Non-pigmented ciliary epithelial cell (primary cell): ENCODE measurements around the gene CLDN20.

Experiments used
- DNase-seq: peaks from one replicate; pipeline ENCODE4 v3.0.0-alpha.2; 2010; ENCODE audit warnings: low read depth

Gene CLDN20

DNA sequence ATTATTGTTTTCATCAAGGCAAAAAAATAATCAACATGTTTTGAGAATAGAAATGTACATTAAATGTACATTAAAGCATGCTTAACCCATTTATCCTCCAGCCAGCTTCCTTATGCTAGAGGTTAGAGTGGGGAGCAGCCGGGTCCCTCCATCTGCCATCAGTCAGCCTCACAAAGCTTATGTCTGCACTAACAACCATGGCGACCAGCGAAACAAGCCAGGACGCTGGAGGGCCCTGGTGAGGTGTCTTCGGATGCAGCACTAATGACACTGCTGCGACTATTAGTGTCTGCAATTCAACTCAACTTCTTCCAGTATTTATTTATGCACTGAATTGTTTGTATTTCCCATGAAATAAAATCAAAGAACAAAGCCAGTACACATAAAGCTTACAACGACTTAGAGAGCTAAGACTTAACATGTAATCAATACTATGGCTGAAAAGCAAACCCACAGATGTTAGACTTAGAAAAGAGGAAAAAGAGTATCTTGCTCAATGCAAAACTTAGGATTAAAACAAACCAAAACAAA lies 6.8 kb downstream of the CLDN20 start:
- DNase-seq = no peak

GRCh38 chr6:155271145-155271544 lies 7.3 kb downstream of the CLDN20 start:
- DNase-seq = no peak

DNA sequence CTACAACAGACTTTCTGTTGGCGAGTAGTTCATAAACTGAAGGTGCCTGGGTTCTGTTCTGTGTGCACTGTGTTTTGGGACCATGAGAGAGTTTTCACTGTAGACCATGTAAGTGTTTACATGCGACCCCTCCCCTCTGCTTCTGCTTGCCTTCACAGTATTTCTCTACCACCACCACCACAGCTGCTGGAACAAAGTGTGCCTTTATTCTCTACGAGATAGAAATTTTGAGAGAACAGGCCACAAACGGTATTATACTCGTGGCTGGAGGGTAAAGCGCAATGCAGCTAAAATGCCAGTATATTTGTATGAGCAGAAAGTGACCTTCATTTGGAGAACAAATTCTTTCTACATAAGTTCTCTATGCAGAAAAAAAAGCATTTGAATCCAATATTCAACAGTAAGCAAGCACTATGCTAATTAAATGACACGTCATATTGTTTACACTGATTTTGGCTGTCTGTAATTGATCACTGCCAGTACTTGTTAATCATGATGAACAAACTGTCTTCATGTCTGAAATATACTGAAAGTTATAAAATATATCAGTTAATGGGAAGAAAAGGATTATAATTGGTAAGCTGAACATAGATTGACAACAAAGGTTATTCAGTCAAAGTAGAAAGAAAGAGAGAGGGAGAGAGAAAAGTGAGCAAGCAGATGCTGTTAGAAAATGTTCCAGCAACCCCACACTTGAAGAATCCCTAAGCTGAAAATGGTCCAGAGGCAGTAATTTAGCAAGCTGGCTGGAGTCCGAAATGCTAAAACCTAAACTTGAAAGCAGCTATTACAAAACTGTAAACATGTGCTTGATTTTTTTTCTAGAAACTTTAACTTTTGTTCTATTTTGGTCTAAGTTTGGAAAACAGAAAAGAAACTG lies 8.8 kb downstream of the CLDN20 start:
- DNase-seq = no peak

- peak; percentile 95 for DNase-seq
Measured at GRCh38 chr6:155273431-155273830, 9.6 kb downstream of the CLDN20 start.

- DNase-seq = no peak
Measured at GRCh38 chr6:155274106-155274505, 10.3 kb downstream of the CLDN20 start.

- DNase-seq = no peak
Measured at GRCh38 chr6:155274533-155274932, 10.7 kb downstream of the CLDN20 start.

DNA sequence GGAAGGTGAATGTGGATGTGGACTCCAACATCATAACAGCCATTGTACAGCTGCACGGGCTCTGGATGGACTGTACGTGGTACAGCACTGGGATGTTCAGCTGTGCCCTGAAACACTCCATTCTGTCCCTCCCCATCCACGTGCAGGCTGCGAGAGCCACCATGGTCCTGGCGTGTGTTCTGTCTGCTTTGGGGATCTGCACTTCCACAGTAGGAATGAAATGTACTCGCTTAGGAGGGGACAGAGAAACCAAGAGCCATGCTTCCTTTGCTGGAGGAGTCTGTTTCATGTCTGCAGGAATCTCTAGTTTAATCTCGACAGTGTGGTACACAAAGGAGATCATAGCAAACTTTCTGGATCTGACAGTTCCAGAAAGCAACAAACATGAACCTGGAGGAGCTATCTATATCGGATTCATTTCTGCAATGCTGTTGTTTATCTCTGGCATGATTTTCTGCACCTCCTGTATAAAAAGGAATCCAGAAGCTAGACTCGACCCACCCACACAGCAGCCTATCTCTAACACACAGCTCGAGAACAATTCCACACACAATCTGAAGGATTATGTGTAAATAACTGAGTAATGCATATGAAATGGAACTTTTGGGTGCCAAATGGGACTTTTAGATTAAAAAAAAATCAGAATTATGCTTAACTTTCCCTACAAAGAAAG lies 12.1 kb downstream of the CLDN20 start:
- DNase-seq = no peak

DNA sequence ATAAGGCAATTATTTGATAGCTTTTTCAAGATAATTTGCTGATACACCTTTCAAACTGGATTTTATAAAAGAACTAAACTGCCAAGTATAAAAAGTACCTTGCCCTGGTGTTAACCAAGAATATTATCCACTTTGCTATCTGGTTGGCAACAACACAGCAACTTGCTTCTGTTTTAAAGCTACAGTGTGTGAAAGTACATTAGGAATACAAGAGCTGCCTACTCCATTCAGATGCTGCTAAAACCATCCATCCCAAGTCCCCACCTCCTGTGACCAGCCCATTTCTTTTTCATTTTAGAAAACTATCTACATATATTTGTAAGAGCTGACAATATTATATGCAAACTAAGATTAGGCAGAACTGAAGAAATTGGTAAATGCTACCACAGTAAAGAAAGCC lies 12.8 kb downstream of the CLDN20 start:
- DNase-seq = no peak

GRCh38 chr6:155278319-155279049 lies 14.7 kb downstream of the CLDN20 start:
- DNase-seq = no peak

DNA sequence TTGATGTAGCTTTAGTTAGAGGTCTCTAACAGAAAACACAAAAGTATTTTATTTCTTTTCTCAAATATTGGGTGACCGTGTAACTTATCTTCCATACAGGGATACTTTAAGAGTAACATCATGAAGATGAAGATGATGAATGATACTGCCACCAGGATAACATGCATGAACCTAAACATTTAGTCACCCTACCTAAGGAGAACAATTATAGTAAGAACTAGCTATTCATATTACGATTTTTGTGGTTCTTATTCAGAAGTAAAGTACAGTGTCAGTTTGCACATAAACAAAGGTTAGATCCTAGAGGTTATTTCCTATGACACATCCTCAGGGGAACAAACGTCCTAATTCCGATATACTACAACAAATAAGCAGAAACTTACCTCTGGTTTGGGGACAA lies 21.0 kb downstream of the CLDN20 start:
- no peak for DNase-seq

DNA sequence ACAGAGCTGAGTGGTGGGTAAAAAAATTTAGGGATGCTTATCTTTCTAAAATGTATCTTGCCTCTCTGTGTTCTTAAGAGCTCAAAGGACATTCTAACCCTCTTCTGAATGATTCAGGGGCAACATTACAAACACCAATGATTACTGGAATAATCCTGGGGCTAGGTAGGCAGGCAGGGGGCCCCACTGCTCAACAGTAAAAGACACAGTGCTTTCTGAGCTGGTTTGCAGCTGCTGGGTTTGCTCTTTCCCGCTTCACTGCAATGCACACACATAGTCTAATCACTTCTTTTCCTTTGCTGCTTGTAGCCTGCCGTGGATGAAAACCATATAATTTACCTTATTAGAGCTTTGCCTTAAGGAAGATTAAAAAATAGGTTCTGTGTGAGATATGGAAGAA lies 23.9 kb downstream of the CLDN20 start:
- DNase-seq = no peak

DNA sequence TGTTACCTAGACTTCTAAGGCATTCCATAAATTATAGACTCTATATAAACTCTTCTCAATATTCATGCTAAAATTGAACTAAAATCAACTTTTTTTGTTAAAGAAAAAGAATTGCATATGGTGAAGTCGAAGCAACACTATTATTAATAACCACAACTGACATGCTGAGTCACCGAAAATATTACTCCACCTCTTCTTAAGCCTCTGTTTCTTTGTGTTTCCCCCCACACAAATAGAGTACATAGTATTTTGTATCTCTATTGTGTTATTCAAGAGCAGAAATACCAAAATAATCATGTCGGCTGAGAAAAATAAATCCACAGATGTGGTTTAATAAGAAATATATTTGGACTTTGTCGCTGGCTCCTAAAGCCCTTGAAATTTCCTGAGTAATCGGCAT lies 26.7 kb downstream of the CLDN20 start:
- DNase-seq = no peak

DNA sequence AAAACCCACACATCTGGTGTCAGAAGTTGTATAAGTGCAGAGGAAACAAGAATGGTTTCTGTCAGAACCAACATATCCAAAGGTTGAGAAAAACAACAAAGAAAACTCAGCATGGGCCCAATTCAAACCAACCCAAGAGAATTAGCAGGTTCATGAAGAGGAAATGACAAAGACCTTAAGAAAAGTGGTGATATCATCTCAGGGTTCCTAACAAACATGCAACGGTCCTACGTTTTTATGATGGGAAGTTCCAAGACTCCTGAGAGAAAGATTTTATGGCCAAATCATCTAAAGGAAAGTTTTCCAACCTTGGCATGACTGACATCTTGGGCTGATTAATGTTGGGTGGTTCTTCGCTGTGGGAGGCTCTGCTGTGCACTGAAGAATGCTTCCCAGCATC lies 27.5 kb downstream of the CLDN20 start:
- no peak for DNase-seq

- DNase-seq = no peak
Measured at GRCh38 chr6:155292711-155293110, 28.9 kb downstream of the CLDN20 start.

DNA sequence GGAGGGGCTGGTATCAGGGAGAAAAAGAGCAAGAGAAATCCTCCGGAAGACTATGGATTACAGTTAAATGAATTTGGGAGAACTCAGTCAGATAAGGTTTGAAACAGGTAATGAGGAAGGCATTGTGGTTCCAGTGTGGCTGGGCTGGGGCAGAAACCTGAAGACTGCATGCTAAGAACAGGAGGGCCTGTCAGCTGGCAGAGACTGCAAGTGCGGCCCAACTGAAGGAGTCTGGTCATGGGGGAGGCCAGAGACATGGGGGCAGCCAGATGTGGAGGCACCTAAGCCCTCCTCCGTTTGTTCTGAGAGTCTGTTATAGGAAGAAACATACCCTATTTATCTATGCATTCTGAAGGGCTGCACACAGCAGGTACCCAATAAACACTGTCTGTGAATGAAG lies 33.9 kb downstream of the CLDN20 start:
- no peak for DNase-seq

- DNase-seq = no peak
Measured at GRCh38 chr6:155301867-155302266, 38.1 kb downstream of the CLDN20 start.

DNA sequence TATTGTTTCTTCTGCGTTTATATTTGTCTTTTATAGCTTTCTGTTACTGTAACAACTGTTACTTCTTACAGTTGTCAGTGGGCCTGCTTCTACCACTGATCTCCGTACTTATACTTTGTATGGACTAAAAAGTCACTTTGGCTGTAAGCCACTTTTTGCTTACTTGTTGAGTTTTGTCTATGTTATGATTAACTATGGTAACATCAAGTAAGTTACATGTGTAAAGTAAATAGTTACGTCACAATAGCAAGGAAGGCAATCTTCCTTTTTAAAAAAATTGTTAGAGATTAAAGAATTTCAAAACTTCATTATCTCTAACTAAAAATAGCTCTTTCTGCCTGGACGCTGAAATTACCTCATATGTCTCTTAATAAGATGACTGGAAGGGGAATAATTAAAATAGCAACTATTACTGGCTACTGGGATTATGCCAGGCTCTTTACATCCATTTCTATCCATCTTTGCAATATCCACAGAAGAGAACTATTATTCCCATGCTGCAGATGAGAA lies 39.6 kb downstream of the CLDN20 start:
- DNase-seq = no peak

GRCh38 chr6:155306958-155307357 lies 43.1 kb downstream of the CLDN20 start:
- DNase-seq = no peak

- no peak for DNase-seq
Measured at GRCh38 chr6:155309150-155309549, 45.3 kb downstream of the CLDN20 start.

DNA sequence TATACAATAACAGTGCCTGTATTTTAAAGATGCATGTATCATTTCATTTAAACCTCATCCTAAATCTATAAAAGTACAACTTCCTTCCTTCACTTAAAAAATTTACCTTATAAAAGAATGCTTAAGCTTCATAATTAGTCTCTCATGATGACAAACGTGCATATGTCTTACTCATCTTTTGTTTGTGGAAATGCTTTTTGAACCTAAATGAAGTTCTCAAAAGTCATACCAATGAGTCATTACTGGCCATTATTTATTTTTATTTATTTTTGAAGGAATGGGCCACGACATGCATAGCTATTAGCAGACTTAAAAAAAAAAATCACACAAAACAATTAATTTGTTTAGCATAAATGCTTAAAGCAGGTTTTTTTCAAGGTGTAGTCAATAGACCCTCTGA lies 46.8 kb downstream of the CLDN20 start:
- DNase-seq = no peak

DNA sequence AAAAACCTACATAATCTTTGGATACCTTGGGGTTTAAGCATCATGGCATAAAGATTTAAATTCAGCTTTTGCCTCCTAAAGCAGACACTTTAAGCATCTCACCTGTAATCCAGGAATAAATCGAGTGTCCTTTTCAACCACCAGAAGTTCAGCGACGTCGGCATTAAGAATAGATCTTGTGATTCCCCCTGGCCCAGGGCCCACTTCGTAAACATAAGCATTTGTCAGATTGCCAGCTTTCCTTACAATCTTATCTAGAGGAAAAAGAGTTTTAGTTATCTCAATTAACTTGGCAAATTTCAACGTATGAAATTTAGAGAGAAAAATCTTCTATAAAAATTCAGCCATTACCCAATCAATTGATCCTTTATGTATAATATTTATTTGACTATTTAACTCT lies 47.3 kb downstream of the CLDN20 start:
- DNase-seq = no peak

DNA sequence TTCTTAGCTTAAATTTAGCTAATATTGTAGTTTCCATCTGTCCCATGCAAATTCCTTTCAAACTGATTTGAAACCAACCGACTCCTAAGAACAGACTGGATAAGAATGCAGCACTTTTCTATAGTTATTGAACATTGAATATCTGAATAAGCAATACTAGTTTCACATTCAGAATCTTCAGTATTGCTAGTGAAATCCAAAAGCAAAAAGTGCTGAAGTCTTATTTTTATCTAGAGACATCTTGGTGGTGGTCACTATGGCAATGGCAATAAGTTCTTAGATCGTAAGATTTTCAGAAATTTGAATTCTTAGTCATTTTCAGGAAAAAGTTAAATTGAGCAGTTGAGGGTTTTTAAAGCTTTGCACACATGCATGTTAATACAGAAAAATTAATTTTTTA lies 47.8 kb downstream of the CLDN20 start:
- no peak for DNase-seq
